Measurements from ENCODE around the gene TMCC2.

DNA sequence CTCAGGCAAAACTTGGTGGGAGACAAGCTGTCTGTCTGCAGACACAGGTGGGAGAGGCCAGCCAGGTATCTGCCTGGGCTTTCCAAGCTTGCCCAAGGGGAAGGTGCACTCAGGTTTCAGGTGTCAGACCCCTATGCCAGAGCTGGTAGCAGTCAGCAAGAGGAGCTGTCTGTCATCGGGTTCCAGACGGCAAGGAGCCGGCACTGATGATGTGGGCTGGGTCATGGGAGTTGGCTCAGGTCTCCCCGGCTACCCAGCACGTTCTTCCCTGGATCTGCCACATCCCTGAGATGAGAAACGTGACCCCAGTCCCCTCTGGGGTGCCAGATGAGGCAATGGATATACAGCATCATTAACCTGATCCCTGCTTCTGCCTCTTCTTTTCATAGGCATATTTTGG is 23.0 kb downstream of the TMCC2 start:
- TF ChIP-seq, protein P1, sequence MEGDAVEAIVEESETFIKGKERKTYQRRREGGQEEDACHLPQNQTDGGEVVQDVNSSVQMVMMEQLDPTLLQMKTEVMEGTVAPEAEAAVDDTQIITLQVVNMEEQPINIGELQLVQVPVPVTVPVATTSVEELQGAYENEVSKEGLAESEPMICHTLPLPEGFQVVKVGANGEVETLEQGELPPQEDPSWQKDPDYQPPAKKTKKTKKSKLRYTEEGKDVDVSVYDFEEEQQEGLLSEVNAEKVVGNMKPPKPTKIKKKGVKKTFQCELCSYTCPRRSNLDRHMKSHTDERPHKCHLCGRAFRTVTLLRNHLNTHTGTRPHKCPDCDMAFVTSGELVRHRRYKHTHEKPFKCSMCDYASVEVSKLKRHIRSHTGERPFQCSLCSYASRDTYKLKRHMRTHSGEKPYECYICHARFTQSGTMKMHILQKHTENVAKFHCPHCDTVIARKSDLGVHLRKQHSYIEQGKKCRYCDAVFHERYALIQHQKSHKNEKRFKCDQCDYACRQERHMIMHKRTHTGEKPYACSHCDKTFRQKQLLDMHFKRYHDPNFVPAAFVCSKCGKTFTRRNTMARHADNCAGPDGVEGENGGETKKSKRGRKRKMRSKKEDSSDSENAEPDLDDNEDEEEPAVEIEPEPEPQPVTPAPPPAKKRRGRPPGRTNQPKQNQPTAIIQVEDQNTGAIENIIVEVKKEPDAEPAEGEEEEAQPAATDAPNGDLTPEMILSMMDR (IDR thresholded peaks at IDR 0.05; ENCODE audit: low read depth, low read length, poor library complexity, severe bottlenecking), result no peak
- TF ChIP-seq EZH2phosphoT487 (IDR thresholded peaks at IDR 0.05; ENCODE audit: borderline replicate concordance, low read length), result no peak

Measured in DOHH2 (cell line).